ENCODE data around the gene SCAP.
"Not testable (repeated sequence)": the region's sequence is repeated elsewhere in the genome, so short reads cannot be mapped to it uniquely, and the experiment has no call there.

SCAP gene

DNA sequence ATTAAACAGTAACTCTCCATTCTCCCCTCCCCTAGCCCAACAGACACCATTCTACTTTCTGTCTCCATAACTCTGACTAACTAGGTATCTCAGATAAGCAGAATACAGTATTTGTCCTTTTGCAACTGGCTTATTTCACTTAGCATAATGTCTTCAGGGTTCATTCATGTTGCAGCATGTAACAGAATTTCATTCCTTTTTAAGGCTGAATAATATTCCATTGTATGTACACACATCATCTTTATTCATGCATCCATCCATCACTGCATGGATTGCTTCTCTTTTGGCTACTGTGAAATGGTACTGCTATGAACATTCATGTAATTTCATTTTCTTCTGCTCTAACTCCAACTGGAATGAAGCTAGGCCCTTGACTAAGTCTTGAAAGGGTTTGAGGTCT lies 96.9 kb downstream of the SCAP start:
- peaks cover 10% of the 10 kb centered on the region for H3K36me3 Mint-ChIP-seq
- no peak overlapping the region for H3K4me3 Mint-ChIP-seq
- DNase-seq, result no peak
- H3K27ac Mint-ChIP-seq, result peak overlapping the region; percentile 98
- peaks cover 41% of the 10 kb centered on the region for H3K4me1 Mint-ChIP-seq
- H3K9me3 Mint-ChIP-seq, result no peaks in the 10 kb centered on the region
- H3K27me3 Mint-ChIP-seq, result peaks cover 6% of the 10 kb centered on the region
- CTCF ChIA-PET, result no interaction called here

DNA sequence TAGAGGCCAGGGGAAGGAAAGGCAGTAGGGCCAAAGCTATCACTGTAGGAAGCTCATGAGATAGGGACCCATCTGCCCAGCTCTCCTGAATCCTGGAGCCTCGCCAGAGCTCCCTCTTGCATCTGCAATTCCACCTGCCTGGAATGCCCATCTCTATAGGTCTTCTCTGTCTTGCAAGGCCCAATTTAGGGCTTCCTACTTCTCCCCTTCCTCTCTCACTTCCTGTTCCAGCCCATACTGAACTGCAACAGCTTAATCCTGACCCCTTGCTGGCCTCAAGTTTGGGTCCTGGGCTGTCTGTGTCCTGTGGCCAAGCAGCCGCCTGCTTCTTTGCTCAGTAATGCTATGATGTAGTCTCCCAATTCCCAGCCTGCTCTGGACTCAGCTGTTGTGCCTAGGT lies 98.6 kb downstream of the SCAP start:
- Mint-ChIP-seq H3K27me3 (peaks cover 11% of the 10 kb centered on the region), H3K9me3 (no peaks in the 10 kb centered on the region), H3K36me3 (peaks cover 8% of the 10 kb centered on the region), H3K27ac (no peak overlapping the region), H3K4me1 (peaks cover 31% of the 10 kb centered on the region), H3K4me3 (no peak overlapping the region)
- CTCF ChIA-PET, result no interaction called here
- DNase-seq, result no peak

DNA sequence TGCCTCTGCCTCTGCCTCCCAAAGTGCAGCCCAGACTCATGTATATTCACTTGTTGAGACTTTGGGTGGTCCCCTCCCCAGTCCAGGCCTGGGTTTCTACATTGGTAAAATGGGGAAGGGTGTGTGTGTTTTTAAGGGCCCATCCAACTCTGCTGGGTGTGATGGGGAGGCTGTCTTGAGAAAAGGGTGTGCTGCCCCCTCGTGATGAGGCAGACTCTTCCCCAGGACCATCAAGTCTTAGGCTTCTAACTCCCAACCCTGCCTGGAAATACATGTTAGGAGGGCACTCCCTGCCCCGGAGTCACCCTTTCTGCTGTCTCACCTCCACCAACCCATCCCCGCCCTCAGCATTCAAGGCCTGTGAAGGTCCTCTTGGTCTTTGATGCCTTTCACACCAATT lies 99.3 kb downstream of the SCAP start:
- CTCF ChIA-PET, result no interaction called here
- Mint-ChIP-seq H3K9me3 (no peaks in the 10 kb centered on the region), H3K4me3 (no peak overlapping the region), H3K4me1 (peaks cover 25% of the 10 kb centered on the region), H3K27me3 (peaks cover 15% of the 10 kb centered on the region), H3K27ac (no peak overlapping the region), H3K36me3 (peaks cover 8% of the 10 kb centered on the region)
- no peak for DNase-seq

DNA sequence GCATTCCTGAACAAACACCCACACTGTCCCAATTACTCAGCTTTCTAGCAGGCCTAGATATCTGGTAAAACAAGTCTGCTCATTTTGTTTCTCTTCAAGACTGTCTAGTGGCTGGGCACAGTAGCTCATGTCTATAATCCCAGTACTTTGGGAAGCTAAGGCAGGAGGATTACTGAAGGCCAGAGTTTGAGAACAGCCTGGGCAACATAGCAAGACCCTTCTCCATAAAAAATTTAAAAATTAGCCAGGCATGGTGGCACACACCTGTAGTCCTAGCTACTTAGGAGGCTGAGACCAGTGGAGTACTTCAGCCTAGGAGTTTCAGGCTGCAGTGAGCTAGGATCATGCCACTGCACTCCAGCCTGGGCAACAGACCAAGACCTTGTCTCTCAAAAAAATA lies 101.2 kb downstream of the SCAP start:
- Mint-ChIP-seq H3K27ac (no peak overlapping the region), H3K36me3 (peaks cover 3% of the 10 kb centered on the region)

DNA sequence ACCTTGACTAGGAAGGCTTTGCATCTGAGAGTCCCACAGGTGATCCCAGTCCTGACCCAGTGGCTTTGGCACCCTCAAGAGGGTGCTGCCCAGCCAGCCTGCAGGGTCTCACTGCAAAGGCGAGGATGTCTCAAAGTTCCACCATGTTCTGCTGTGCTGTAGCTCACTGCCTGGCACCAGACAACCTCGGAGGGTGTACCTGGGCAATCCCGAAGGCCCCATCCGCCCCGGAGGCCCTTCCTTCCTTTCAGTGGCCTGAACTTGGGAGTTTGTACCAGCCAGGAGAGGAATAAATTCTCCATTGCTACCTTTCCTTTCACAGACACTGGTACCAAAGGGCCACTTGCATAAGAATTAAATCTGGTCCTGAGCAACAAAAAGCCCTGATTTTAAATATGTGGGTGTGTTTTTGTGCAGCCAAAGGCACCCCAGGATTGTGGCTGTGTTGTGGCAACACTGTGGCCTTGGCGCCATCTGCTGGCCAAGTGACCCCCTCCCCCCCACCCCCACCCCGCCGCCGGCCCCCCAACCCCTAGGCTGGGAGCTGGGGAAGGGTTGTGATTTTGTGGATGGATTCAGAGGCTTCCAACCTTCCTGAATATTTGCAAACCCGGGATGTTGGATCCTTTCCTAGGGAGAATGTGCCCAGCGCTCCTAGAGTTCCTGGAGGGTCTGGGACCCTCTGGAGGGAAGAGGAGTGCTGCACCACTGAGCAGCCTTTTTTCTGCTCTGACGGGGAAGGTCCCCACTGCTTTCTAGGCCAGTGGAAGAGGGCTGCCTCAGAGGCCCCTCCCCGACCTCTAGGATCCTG lies 104.6 kb downstream of the SCAP start:
- Mint-ChIP-seq H3K9me3 (no peaks in the 10 kb centered on the region), H3K4me3 (no peak overlapping the region), H3K27me3 (peaks cover 37% of the 10 kb centered on the region), H3K4me1 (no peaks in the 10 kb centered on the region), H3K36me3 (no peaks in the 10 kb centered on the region), H3K27ac (no peak overlapping the region)
- DNase-seq, result peak; percentile 59
- CTCF ChIA-PET, result interaction anchor here (1.5 kb wide), 1 partner anchor 448 kb away, joined by 3 read pairs; no protein-coding TSS in a partner anchor

More for the DNA sequence above, 101.2 kb downstream of the SCAP start:
- Mint-ChIP-seq H3K9me3 (no peaks in the 10 kb centered on the region), H3K4me1 (peaks cover 15% of the 10 kb centered on the region), H3K27me3 (peaks cover 25% of the 10 kb centered on the region), H3K4me3 (no peak overlapping the region)
- no peak for DNase-seq
- CTCF ChIA-PET, result no interaction called here

DNA sequence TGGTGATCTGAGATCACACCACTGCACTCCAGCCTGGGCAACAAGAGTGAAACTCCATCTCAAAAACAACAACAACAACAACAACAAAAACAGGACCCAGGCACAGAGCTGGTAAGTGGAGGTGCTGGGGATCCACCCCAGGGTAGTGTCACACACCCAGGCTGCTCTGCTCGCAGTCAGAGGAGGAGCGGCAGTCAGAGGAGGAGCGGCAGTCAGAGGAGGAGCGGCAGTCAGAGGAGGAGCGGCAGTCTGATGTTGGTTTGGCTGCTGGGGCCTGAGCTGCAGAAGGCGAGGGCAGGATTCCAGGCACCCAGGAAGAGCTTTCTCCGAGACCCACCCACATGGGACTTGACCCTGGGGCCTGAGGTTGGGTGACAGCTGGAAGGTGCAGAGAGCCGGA lies 105.7 kb downstream of the SCAP start:
- not testable (repeated sequence) for H3K27ac Mint-ChIP-seq, H3K4me1 Mint-ChIP-seq, DNase-seq, H3K4me3 Mint-ChIP-seq, H3K36me3 Mint-ChIP-seq, H3K9me3 Mint-ChIP-seq
- CTCF ChIA-PET, result interaction anchor here (0.9 to 1.5 kb wide), 2 partner anchors 45 to 447 kb away, joined by 3 read pairs; no protein-coding TSS in a partner anchor
- peaks cover 32% of the 10 kb centered on the region for H3K27me3 Mint-ChIP-seq

DNA sequence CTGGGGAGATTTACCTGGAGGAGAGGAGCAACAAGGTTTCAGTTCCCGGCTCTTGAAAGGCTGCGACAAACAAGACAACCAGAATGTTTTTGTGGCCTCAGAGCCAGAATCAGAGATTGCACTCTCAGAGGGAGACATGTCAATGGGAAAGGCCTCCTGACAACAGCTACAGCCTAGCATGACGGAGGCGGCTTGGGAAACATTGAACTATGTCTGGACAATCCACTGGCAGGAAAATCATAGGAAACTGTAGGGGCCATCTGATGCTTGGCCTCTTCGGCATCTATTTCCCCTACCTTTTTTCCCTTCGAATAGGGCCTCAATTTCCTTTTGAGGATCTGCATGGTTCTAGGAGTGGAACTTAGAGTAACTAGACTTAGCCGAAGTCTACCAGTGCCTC lies 108.1 kb downstream of the SCAP start:
- H3K27me3 Mint-ChIP-seq, result peaks cover 26% of the 10 kb centered on the region
- no peak overlapping the region for H3K4me3 Mint-ChIP-seq
- peaks cover 3% of the 10 kb centered on the region for H3K9me3 Mint-ChIP-seq
- H3K27ac Mint-ChIP-seq, result no peak overlapping the region
- CTCF ChIA-PET, result interaction anchor here (0.6 kb wide), 1 partner anchor 856 kb away, joined by 3 read pairs; no protein-coding TSS in a partner anchor
- peaks cover 6% of the 10 kb centered on the region for H3K4me1 Mint-ChIP-seq
- no peak for DNase-seq
- peaks cover 3% of the 10 kb centered on the region for H3K36me3 Mint-ChIP-seq

DNA sequence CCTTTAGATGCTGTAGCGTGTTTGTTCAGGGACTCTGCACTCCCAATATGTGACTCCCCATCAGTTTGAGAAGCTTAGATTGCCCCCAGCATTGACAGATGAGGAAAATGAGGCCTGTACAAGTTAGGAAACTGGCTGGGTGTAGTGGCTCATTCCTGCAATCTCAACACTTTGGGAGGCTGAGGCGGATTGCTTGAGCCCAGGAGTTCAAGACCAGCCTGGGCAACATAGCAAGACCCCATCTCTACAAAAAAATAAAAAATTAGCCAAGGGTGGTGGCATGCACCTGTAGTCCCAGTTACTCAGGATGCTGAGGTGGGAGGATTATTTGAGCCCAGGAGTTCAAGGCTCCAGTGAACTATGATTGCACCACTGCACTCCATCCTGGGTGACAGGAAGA lies 108.9 kb downstream of the SCAP start:
- CTCF ChIA-PET, result interaction anchor here (0.6 kb wide), 1 partner anchor 855 kb away, joined by 3 read pairs; no protein-coding TSS in a partner anchor
- H3K4me3 Mint-ChIP-seq, result no peak overlapping the region
- H3K9me3 Mint-ChIP-seq, result peaks cover 8% of the 10 kb centered on the region
- peaks cover 25% of the 10 kb centered on the region for H3K27me3 Mint-ChIP-seq
- H3K36me3 Mint-ChIP-seq, result peaks cover 6% of the 10 kb centered on the region
- DNase-seq, result no peak
- peaks cover 12% of the 10 kb centered on the region for H3K4me1 Mint-ChIP-seq
- no peak overlapping the region for H3K27ac Mint-ChIP-seq

DNA sequence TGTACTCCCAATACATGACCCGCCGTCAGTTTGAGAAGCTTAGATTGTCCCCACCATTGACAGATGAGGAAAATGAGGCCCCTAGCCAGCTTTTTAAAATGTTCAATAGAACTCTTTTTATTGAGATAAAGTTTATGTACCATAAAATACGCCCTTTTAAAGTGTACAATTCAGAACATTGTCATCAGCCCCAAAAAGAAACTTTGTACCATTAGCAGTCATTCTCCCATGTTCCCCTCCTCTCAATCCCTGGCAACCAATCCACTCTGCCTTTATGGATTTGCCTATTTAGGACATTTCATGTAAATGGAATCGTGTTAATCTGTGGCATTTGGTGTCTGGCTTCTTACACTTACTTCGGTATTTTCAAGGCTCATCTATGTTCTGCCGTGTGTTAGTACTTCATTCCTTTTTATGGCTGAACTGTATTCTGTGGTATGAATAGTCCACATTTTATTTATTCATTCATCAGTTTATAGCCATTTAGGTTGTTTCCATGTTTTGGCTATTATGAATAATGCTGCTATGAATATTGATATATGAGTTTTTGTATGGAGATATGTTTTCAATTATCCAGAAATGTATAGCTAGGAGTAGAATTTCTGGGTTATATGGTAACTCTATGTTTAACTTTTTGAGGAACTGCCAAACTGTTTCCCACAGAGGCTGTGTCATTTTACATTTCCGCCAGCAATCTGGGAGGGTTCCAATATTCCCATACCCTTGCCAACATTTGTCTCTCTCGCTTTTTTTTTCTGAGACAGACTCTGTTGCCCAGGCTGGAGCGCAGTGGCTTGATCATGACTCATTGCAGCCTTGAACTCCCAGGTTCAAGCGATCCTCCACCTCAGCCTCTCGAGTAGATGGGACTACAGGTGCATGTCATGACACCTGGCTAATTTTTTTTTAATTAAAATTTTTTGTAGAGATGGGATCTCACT lies 110.3 kb downstream of the SCAP start:
- peaks cover 12% of the 10 kb centered on the region for H3K4me1 Mint-ChIP-seq
- H3K4me3 Mint-ChIP-seq, result no peak overlapping the region
- H3K27ac Mint-ChIP-seq, result no peak overlapping the region
- H3K36me3 Mint-ChIP-seq, result peaks cover 6% of the 10 kb centered on the region
- DNase-seq, result no peak
- H3K27me3 Mint-ChIP-seq, result peaks cover 17% of the 10 kb centered on the region
- H3K9me3 Mint-ChIP-seq, result peaks cover 8% of the 10 kb centered on the region
- CTCF ChIA-PET, result interaction anchor here (0.7 kb wide), 1 partner anchor 697 kb away, joined by 3 read pairs; no protein-coding TSS in a partner anchor
